ENCODE measurements around the gene PHLDB1.

The PHLDB1 gene

GRCh38 chr11:118641397-118642019 lies 34.1 kb downstream of the PHLDB1 start:
- Histone ChIP-seq H3K9me3 (ENCODE audit: control insufficient read depth, low read length) (no peaks in the 10 kb centered on the region), H3K36me3 (ENCODE audit: control insufficient read depth, insufficient read depth, low read length) (peaks cover 97% of the 10 kb centered on the region)
- WGBS, 2 experiments (ENCODE audit: insufficient coverage in 2 of 2) = 95 to 96% methylated on average over 6 to 9 of the region's 11 CpGs

GRCh38 chr11:118643142-118643994 lies 36.0 kb downstream of the PHLDB1 start:
- Histone ChIP-seq H3K4me1 (ENCODE audit: control insufficient read depth, insufficient read depth, low read length, poor library complexity, severe bottlenecking) (no peaks in the 10 kb centered on the region), H3K36me3 (ENCODE audit: control insufficient read depth, insufficient read depth, low read length) (peaks cover 97% of the 10 kb centered on the region), H3K9me3 (ENCODE audit: control insufficient read depth, low read length) (no peaks in the 10 kb centered on the region), H3K27ac (ENCODE audit: low read depth, low read length, severe bottlenecking) (no peak overlapping the region), H3K4me3 (ENCODE audit: extremely low read depth, insufficient read depth, low read length, poor library complexity, severe bottlenecking) (no peak overlapping the region)
- WGBS, 2 experiments (ENCODE audit: insufficient coverage in 2 of 2) = 92 to 96% methylated on average over 3 to 5 of the region's 11 CpGs

More at GRCh38 chr11:118641397-118642019, 34.1 kb downstream of the PHLDB1 start:
- H3K27ac ChIP-seq (ENCODE audit: low read depth, low read length, severe bottlenecking) = no peak overlapping the region
- H3K4me3 ChIP-seq (ENCODE audit: extremely low read depth, insufficient read depth, low read length, poor library complexity, severe bottlenecking) = no peak overlapping the region
- no peaks in the 10 kb centered on the region for H3K4me1 ChIP-seq (ENCODE audit: control insufficient read depth, insufficient read depth, low read length, poor library complexity, severe bottlenecking)

DNA sequence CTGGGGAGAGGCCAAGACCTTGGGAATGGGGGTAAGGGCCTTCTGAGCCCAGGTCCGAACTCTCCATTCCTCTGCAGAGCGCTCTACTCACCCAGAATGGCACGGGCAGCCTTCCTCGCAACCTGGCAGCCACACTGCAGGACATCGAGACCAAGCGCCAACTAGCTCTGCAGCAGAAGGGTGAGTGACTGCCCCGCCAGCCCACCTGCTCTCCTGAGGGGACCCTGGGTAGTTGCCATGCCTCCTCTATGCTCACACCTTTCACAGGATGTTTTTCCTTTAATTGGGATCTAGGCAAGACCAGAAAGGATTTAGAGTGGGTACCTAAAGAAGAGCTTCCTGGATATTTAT lies 36.6 kb downstream of the PHLDB1 start:
- Histone ChIP-seq H3K9me3 (ENCODE audit: control insufficient read depth, low read length) (no peaks in the 10 kb centered on the region), H3K27ac (ENCODE audit: low read depth, low read length, severe bottlenecking) (no peak overlapping the region), H3K36me3 (ENCODE audit: control insufficient read depth, insufficient read depth, low read length) (peaks cover 97% of the 10 kb centered on the region), H3K4me1 (ENCODE audit: control insufficient read depth, insufficient read depth, low read length, poor library complexity, severe bottlenecking) (no peaks in the 10 kb centered on the region), H3K4me3 (ENCODE audit: extremely low read depth, insufficient read depth, low read length, poor library complexity, severe bottlenecking) (no peak overlapping the region)
- 93 to 97% methylated on average over 5 to 7 of the region's 7 CpGs for WGBS, 2 experiments (ENCODE audit: insufficient coverage in 2 of 2)

DNA sequence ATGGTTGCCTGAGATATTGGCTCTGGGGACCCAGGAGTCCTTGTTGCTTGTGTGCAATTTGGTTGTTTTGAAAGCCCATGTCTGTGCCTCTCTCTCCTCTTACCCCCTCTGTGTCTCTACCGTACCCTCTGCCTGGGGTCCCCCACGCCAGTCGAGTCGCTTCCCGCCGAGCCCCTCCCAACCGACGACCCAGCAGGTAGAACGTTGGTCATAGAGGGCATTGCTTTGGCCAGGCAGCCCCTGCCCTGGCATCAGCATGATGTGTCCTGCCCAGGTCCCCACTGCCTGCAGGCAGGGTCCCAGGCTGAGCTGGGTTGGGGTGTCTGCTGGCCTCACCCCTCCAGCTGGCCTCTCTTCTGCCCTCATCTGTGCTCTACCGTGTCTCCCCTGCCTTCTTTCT lies 37.1 kb downstream of the PHLDB1 start:
- H3K9me3 ChIP-seq (ENCODE audit: control insufficient read depth, low read length) = no peaks in the 10 kb centered on the region
- peaks cover 97% of the 10 kb centered on the region for H3K36me3 ChIP-seq (ENCODE audit: control insufficient read depth, insufficient read depth, low read length)
- H3K4me1 ChIP-seq (ENCODE audit: control insufficient read depth, insufficient read depth, low read length, poor library complexity, severe bottlenecking) = no peaks in the 10 kb centered on the region
- H3K27ac ChIP-seq (ENCODE audit: low read depth, low read length, severe bottlenecking) = no peak overlapping the region
- WGBS, 2 experiments (ENCODE audit: insufficient coverage in 2 of 2) = 93 to 99% methylated on average over 9 to 10 of the region's 10 CpGs
- no peak overlapping the region for H3K4me3 ChIP-seq (ENCODE audit: extremely low read depth, insufficient read depth, low read length, poor library complexity, severe bottlenecking)

- WGBS, 2 experiments (ENCODE audit: insufficient coverage in 2 of 2) = 97 to 98% methylated on average over 11 to 19 of the region's 24 CpGs
- no peaks in the 10 kb centered on the region for H3K4me1 ChIP-seq (ENCODE audit: control insufficient read depth, insufficient read depth, low read length, poor library complexity, severe bottlenecking)
- H3K27ac ChIP-seq (ENCODE audit: low read depth, low read length, severe bottlenecking) = no peak overlapping the region
- H3K36me3 ChIP-seq (ENCODE audit: control insufficient read depth, insufficient read depth, low read length) = peaks cover 99% of the 10 kb centered on the region
- no peaks in the 10 kb centered on the region for H3K9me3 ChIP-seq (ENCODE audit: control insufficient read depth, low read length)
- no peak overlapping the region for H3K4me3 ChIP-seq (ENCODE audit: extremely low read depth, insufficient read depth, low read length, poor library complexity, severe bottlenecking)
Observed at GRCh38 chr11:118645066-118645715, 37.8 kb downstream of the PHLDB1 start.

- H3K36me3 ChIP-seq (ENCODE audit: control insufficient read depth, insufficient read depth, low read length) = peaks cover 100% of the 10 kb centered on the region
Observed at GRCh38 chr11:118646393-118646792, 39.0 kb downstream of the PHLDB1 start.

GRCh38 chr11:118648291-118648690 lies 40.9 kb downstream of the PHLDB1 start:
- WGBS, 2 experiments (ENCODE audit: insufficient coverage in 2 of 2) = 93 to 94% methylated on average over 3 to 5 of the region's 5 CpGs
- no peaks in the 10 kb centered on the region for H3K9me3 ChIP-seq (ENCODE audit: control insufficient read depth, low read length)
- no peak overlapping the region for H3K4me3 ChIP-seq (ENCODE audit: extremely low read depth, insufficient read depth, low read length, poor library complexity, severe bottlenecking)
- peaks cover 99% of the 10 kb centered on the region for H3K36me3 ChIP-seq (ENCODE audit: control insufficient read depth, insufficient read depth, low read length)
- no peak overlapping the region for H3K27ac ChIP-seq (ENCODE audit: low read depth, low read length, severe bottlenecking)
- H3K4me1 ChIP-seq (ENCODE audit: control insufficient read depth, insufficient read depth, low read length, poor library complexity, severe bottlenecking) = no peaks in the 10 kb centered on the region

More at GRCh38 chr11:118646393-118646792, 39.0 kb downstream of the PHLDB1 start:
- no peaks in the 10 kb centered on the region for H3K9me3 ChIP-seq (ENCODE audit: control insufficient read depth, low read length)
- H3K27ac ChIP-seq (ENCODE audit: low read depth, low read length, severe bottlenecking) = no peak overlapping the region
- no peak overlapping the region for H3K4me3 ChIP-seq (ENCODE audit: extremely low read depth, insufficient read depth, low read length, poor library complexity, severe bottlenecking)
- 97 to 100% methylated on average over 3 of the region's 3 CpGs for WGBS, 2 experiments (ENCODE audit: insufficient coverage in 2 of 2)
- no peaks in the 10 kb centered on the region for H3K4me1 ChIP-seq (ENCODE audit: control insufficient read depth, insufficient read depth, low read length, poor library complexity, severe bottlenecking)

DNA sequence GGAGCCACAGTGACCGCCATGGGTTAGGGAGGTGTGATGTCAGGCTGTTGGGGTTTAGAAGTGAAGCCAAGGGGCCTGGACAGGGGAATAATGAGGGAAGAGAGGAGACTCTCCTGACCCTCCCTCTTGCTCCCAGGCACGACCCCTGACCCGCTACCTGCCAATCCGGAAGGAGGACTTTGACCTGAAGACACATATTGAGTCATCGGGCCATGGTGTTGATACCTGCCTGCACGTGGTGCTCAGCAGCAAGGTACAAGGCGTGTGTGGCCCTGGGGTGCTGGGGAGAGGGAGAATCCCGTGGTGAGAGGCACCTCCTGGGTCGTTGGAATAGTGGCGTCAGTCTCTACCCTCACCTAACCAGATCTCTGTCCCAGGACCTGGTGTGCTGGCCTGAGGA lies 42.5 kb downstream of the PHLDB1 start:
- peaks cover 96% of the 10 kb centered on the region for H3K36me3 ChIP-seq (ENCODE audit: control insufficient read depth, insufficient read depth, low read length)
- WGBS, 2 experiments (ENCODE audit: insufficient coverage in 2 of 2) = 96 to 100% methylated on average over 4 to 6 of the region's 10 CpGs
- no peaks in the 10 kb centered on the region for H3K9me3 ChIP-seq (ENCODE audit: control insufficient read depth, low read length)

DNA sequence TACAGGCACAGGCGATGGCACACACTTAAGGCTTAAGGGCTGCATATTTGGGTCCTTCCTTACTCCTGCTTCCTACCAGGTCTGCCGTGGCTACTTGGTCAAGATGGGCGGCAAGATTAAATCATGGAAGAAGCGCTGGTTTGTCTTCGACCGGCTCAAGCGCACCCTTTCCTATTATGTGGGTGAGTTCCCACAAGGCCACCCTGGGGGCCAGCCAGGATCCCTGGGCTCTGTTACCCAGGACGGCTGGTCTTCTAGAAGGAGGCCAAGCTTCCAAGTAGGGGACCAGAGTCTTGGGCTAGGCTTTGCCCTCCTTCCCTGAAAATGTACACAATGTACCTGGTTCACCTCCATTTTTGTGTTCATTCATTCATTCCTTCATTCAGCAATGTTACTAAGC lies 43.0 kb downstream of the PHLDB1 start:
- peaks cover 96% of the 10 kb centered on the region for H3K36me3 ChIP-seq (ENCODE audit: control insufficient read depth, insufficient read depth, low read length)
- WGBS, 2 experiments (ENCODE audit: insufficient coverage in 2 of 2) = 96 to 97% methylated on average over 6 to 8 of the region's 8 CpGs
- no peaks in the 10 kb centered on the region for H3K9me3 ChIP-seq (ENCODE audit: control insufficient read depth, low read length)

More for the DNA sequence above, 42.5 kb downstream of the PHLDB1 start:
- H3K4me1 ChIP-seq (ENCODE audit: control insufficient read depth, insufficient read depth, low read length, poor library complexity, severe bottlenecking) = no peaks in the 10 kb centered on the region
- no peak overlapping the region for H3K4me3 ChIP-seq (ENCODE audit: extremely low read depth, insufficient read depth, low read length, poor library complexity, severe bottlenecking)
- H3K27ac ChIP-seq (ENCODE audit: low read depth, low read length, severe bottlenecking) = no peak overlapping the region

DNA sequence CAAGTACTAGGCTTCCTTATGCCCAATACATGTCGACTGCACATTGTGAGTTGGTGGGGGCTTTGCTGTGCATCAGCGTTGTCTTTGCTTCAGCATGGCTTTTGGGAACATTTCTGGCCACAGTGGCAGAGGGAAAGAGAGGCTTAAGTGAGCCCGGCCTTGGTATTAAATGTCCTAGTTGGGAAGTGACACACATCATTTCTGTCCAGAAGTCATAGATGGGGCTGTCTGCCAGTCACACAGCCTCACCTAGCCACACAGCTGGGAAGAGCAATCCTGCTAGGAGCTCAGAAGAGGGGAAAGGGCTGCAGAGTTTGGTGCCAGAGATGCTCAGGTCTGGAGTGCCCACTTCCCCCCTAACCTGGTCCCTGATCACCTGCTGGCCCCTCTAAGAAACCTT lies 44.4 kb downstream of the PHLDB1 start:
- Histone ChIP-seq H3K4me3 (ENCODE audit: extremely low read depth, insufficient read depth, low read length, poor library complexity, severe bottlenecking) (no peak overlapping the region), H3K4me1 (ENCODE audit: control insufficient read depth, insufficient read depth, low read length, poor library complexity, severe bottlenecking) (no peaks in the 10 kb centered on the region), H3K36me3 (ENCODE audit: control insufficient read depth, insufficient read depth, low read length) (peaks cover 96% of the 10 kb centered on the region), H3K27ac (ENCODE audit: low read depth, low read length, severe bottlenecking) (no peak overlapping the region), H3K9me3 (ENCODE audit: control insufficient read depth, low read length) (no peaks in the 10 kb centered on the region)
- WGBS, 2 experiments (ENCODE audit: insufficient coverage in 2 of 2) = 89 to 100% methylated on average over 2 to 3 of the region's 3 CpGs

More for the DNA sequence above, 43.0 kb downstream of the PHLDB1 start:
- Histone ChIP-seq H3K4me1 (ENCODE audit: control insufficient read depth, insufficient read depth, low read length, poor library complexity, severe bottlenecking) (no peaks in the 10 kb centered on the region), H3K4me3 (ENCODE audit: extremely low read depth, insufficient read depth, low read length, poor library complexity, severe bottlenecking) (no peak overlapping the region), H3K27ac (ENCODE audit: low read depth, low read length, severe bottlenecking) (no peak overlapping the region)

Measured in mesodermal cell (in vitro differentiated cells).